H1 (cell line): ENCODE measurements around the gene KLHL18. TPM values are rescaled to one million over a fixed set of nuclear protein-coding genes. Genes with fewer than 3 reads are reported as not detected.

Experiments used
- CTCF ChIA-PET: fragments of 300-600 bp; sonication (Branson Sonifier 250); formaldehyde crosslinking; loops from one replicate; lab custom pipeline; 2021; ENCODE audit not compliant: partially characterized antibody; lab: Charles Lee
- POLR2A ChIA-PET: fragments of 300-600 bp; sonication (Branson Sonifier 250); formaldehyde crosslinking; loops from one replicate; lab custom pipeline; 2021; ENCODE audit warnings: inconsistent platforms; ENCODE audit not compliant: partially characterized antibody; lab: Charles Lee
- DNase-seq, 2 experiments: peaks; one replicate each; pipeline versions ENCODE4 v3.0.0 to v3.0.0-alpha.2; 2010 to 2022; ENCODE audit warnings: low spot score in 2 of 2, low read depth in 1 of 2, mixed read lengths in 1 of 2
- FAIRE-seq: peaks from 2 replicates; lab custom pipeline; 2011; peaks lifted over from hg19 to GRCh38; lab: Jason Lieb, UNC
- H2AFZ ChIP-seq: 2 replicates; pipeline ENCODE4 v1.8.1; 2012; ENCODE audit warnings: low read length, inconsistent platforms
- H2AK5ac ChIP-seq: 2 replicates; pipeline ENCODE4 v1.6.1; 2013; ENCODE audit warnings: low read depth, low read length
- H2BK120ac ChIP-seq: replicated peaks from 2 replicates; pipeline ENCODE3; 2013; ENCODE audit warnings: low read depth, low read length, inconsistent platforms
- H2BK12ac ChIP-seq: 2 replicates; pipeline ENCODE4 v1.6.1; 2013; ENCODE audit warnings: low read depth, low read length
- H2BK15ac ChIP-seq: 2 replicates; pipeline ENCODE4 v1.6.1; 2013; ENCODE audit warnings: low read length
- H2BK20ac ChIP-seq: 2 replicates; pipeline ENCODE4 v1.6.1; 2013; ENCODE audit warnings: low read length
- H2BK5ac ChIP-seq: 2 replicates; pipeline ENCODE4 v1.6.1; 2013; ENCODE audit warnings: low read depth, low read length
- H3K14ac ChIP-seq: 2 replicates; pipeline ENCODE4 v1.6.1; 2013; ENCODE audit warnings: inconsistent platforms; ENCODE audit not compliant: insufficient read length
- H3K18ac ChIP-seq: 2 replicates; pipeline ENCODE4 v1.6.1; 2013; ENCODE audit warnings: low read length; ENCODE audit errors: extremely low read depth
- H3K23ac ChIP-seq: 2 replicates; pipeline ENCODE4 v1.6.1; 2013; ENCODE audit warnings: inconsistent platforms; ENCODE audit not compliant: insufficient read length
- H3K23me2 ChIP-seq: 2 replicates; pipeline ENCODE4 v1.6.1; 2013; ENCODE audit warnings: low read depth, low read length
- H3K27ac ChIP-seq: 2 replicates; pipeline ENCODE4 v1.6.1; 2011; ENCODE audit warnings: low read depth, low read length, inconsistent platforms
- H3K27me3 ChIP-seq, 4 experiments: replicated peaks in 1 of 4; 1 replicate in 1 of 4; 2 replicates in 3 of 4; pipeline versions ENCODE4 v1.6.1 to v1.8.1; 2011 to 2013; ENCODE audit warnings: low read length in 3 of 4, mild to moderate bottlenecking in 3 of 4, inconsistent platforms in 2 of 4, mixed read lengths in 2 of 4, moderate library complexity in 1 of 4; ENCODE audit not compliant: control insufficient read depth in 3 of 4, insufficient read depth in 3 of 4; ENCODE audit errors: extremely low read depth in 1 of 4
- H3K36me3 ChIP-seq, 4 experiments: 2 replicates each; pipeline versions ENCODE4 v1.6.1 to v1.8.1; 2011 to 2013; ENCODE audit warnings: mild to moderate bottlenecking in 4 of 4, low read length in 3 of 4, moderate library complexity in 2 of 4, control low read depth in 1 of 4, inconsistent platforms in 1 of 4; ENCODE audit not compliant: insufficient read depth in 4 of 4, control insufficient read depth in 2 of 4
- H3K4ac ChIP-seq: replicated peaks from 2 replicates; pipeline ENCODE3; 2013; ENCODE audit warnings: low read length, low read depth, mixed read lengths, inconsistent platforms; ENCODE audit not compliant: insufficient read length
- H3K4me1 ChIP-seq, 4 experiments: replicated peaks in 1 of 4; 1 replicate in 1 of 4; 2 replicates in 3 of 4; pipeline versions ENCODE4 v1.6.1 to v1.8.1; 2011 to 2013; ENCODE audit warnings: low read length in 3 of 4, inconsistent platforms in 2 of 4, mixed read lengths in 1 of 4; ENCODE audit not compliant: insufficient read depth in 4 of 4, control insufficient read depth in 3 of 4
- H3K4me2 ChIP-seq, 2 experiments: 2 replicates each; pipeline versions ENCODE4 v1.6.1 to v1.8.1; 2011 to 2013; ENCODE audit warnings: low read depth in 2 of 2, low read length in 2 of 2, control low read depth in 1 of 2, inconsistent platforms in 1 of 2, mild to moderate bottlenecking in 1 of 2; ENCODE audit not compliant: insufficient read depth in 1 of 2
- H3K4me3 ChIP-seq, 4 experiments: fragments of 200-600, 300-600 bp in 1 of 4; sonication (generic), shearing (Covaris generic), sonication (Bioruptor Twin) in 1 of 4; 2 replicates each; pipeline versions ENCODE4 v1.5.1 to v1.8.1; 2011 to 2016; ENCODE audit warnings: low read length in 4 of 4, low read depth in 3 of 4, control low read depth in 2 of 4, inconsistent platforms in 2 of 4, mild to moderate bottlenecking in 2 of 4, mixed read lengths in 1 of 4, moderate library complexity in 1 of 4; ENCODE audit not compliant: insufficient read depth in 2 of 4; ENCODE audit errors: extremely low read depth in 1 of 4
- H3K56ac ChIP-seq: replicated peaks from 2 replicates; pipeline ENCODE3; 2013; ENCODE audit warnings: low read depth, mild to moderate bottlenecking, mixed read lengths, low read length, inconsistent platforms; ENCODE audit not compliant: insufficient read length
- H3K79me1 ChIP-seq: 2 replicates; pipeline ENCODE4 v1.6.1; 2013; ENCODE audit warnings: low read depth, low read length, control low read depth
- H3K79me2 ChIP-seq, 2 experiments: 2 replicates each; pipeline versions ENCODE4 v1.6.1 to v1.8.1; 2012 to 2013; ENCODE audit warnings: low read length in 2 of 2, mild to moderate bottlenecking in 2 of 2, inconsistent platforms in 1 of 2; ENCODE audit not compliant: insufficient read depth in 2 of 2, control insufficient read depth in 1 of 2
- H3K9ac ChIP-seq, 4 experiments: replicated peaks in 1 of 4; 1 replicate in 1 of 4; 2 replicates in 3 of 4; pipeline versions ENCODE4 v1.6.1 to v1.8.1; 2011 to 2013; ENCODE audit warnings: low read depth in 3 of 4, low read length in 3 of 4, control low read depth in 2 of 4, mild to moderate bottlenecking in 2 of 4, moderate library complexity in 2 of 4, inconsistent platforms in 1 of 4; ENCODE audit errors: extremely low read depth in 1 of 4
- H3K9me3 ChIP-seq, 2 experiments: 2 replicates each; pipeline versions ENCODE4 v1.6.1 to v1.8.1; 2012 to 2013; ENCODE audit warnings: mild to moderate bottlenecking in 2 of 2, moderate library complexity in 2 of 2, control low read depth in 1 of 2, inconsistent platforms in 1 of 2, low read depth in 1 of 2, low read length in 1 of 2, mixed read lengths in 1 of 2; ENCODE audit not compliant: insufficient read depth in 2 of 2
- H4K20me1 ChIP-seq, 2 experiments: replicated peaks in 1 of 2; 2 replicates each; pipeline versions ENCODE3 to v1.8.1; 2011 to 2013; ENCODE audit warnings: inconsistent platforms in 2 of 2, low read length in 2 of 2, mild to moderate bottlenecking in 1 of 2; ENCODE audit not compliant: insufficient read depth in 2 of 2, control insufficient read depth in 1 of 2
- H4K5ac ChIP-seq: 2 replicates; pipeline ENCODE4 v1.6.1; 2013; ENCODE audit warnings: low read length, low read depth, mixed read lengths, inconsistent platforms; ENCODE audit not compliant: insufficient read length
- H4K8ac ChIP-seq: 2 replicates; pipeline ENCODE4 v1.8.0; 2013; ENCODE audit warnings: mild to moderate bottlenecking, moderate library complexity, low read length, inconsistent platforms; ENCODE audit not compliant: insufficient read depth; ENCODE audit errors: extremely low read depth
- H4K91ac ChIP-seq: replicated peaks from 2 replicates; pipeline ENCODE3; 2013; ENCODE audit warnings: low read length, mixed read lengths, inconsistent platforms; ENCODE audit not compliant: insufficient read length
- HDAC6 ChIP-seq: IDR thresholded peaks from one replicate; pipeline ENCODE4 v1.7.1; 2012; ENCODE audit warnings: low read depth, mild to moderate bottlenecking, inconsistent platforms, low read length, moderate library complexity
- POU5F1 ChIP-seq: IDR thresholded peaks from 2 replicates; pipeline ENCODE4 v1.6.1; 2011; ENCODE audit warnings: low read depth, mild to moderate bottlenecking, low read length, moderate library complexity
- polyA plus RNA-seq, 7 experiments: library from polyadenylated mRNA; depleted of rRNA in 3 of 7; stranded (reverse) in 5 of 7; unstranded in 2 of 7; fragments of >200 nt in 5 of 7; fragments of 200-250 nt in 2 of 7; gene quantifications; 1 replicate in 5 of 7; 2 replicates in 1 of 7; 4 replicates in 1 of 7; pipeline versions ENCODE4 v1.2.1 to v1.2.3, GENCODE V29; 2011 to 2013; ENCODE audit warnings: missing spikeins in 2 of 7, mixed read lengths in 2 of 7
- total RNA-seq: library from RNA; stranded (reverse); fragmentation: NEBNext Ultra II Directional; extraction: Animal tissue kit (Norgen Biotek cat#: 25700); gene quantifications from 2 replicates; pipeline ENCODE4 v1.2.1, GENCODE V29; 2021
- TF ChIP-seq, protein P1 (sequence below): IDR thresholded peaks from 2 replicates; pipeline ENCODE4 v1.6.1; 2012; ENCODE audit warnings: inconsistent platforms

KLHL18 gene
- total and polyA plus RNA-seq, 2 of the 8 experiments (the other 6 are each of a cell fraction or from before 2014, with no cell fraction given) = 19.9 to 31.7 TPM

- Histone ChIP-seq H3K4ac (no peak overlapping the region), H2AK5ac (no peak overlapping the region), H3K27me3 (no peaks in the 10 kb centered on the region), H3K79me1 (peaks cover 4% of the 10 kb centered on the region), H2BK12ac (no peak overlapping the region), H4K5ac (no peak overlapping the region), H2AFZ (no peak overlapping the region), H3K9ac (no peak overlapping the region), H3K56ac (no peak overlapping the region), H2BK15ac (no peak overlapping the region), H3K23me2 (peaks cover 8% of the 10 kb centered on the region), H2BK120ac (no peak overlapping the region), H3K79me2 (peaks cover 3 to 18% of the 10 kb centered on the region in 2 experiments; a peak in 3 of 4 replicates), H2BK5ac (no peak overlapping the region), H3K4me2 (peak overlapping the region; percentile 75 to 91; a peak in 1 of 4 replicates), H4K91ac (no peak overlapping the region), H3K4me3 (no peak overlapping the region), H3K27ac (no peak overlapping the region), H3K36me3 (no peaks in the 10 kb centered on the region), H3K4me1 (peaks cover 3 to 5% (median 3%) of the 10 kb centered on the region in 4 experiments; a peak in 6 of 7 replicates), H3K9me3 (no peaks in the 10 kb centered on the region), H2BK20ac (no peak overlapping the region), H3K23ac (no peak overlapping the region), H4K8ac (no peak overlapping the region), H3K18ac (no peak overlapping the region), H4K20me1 (peaks cover 0 to 9% of the 10 kb centered on the region in 2 experiments), H3K14ac (no peak overlapping the region)
- POLR2A ChIA-PET = interaction anchor here (0.6 to 2.1 kb wide), 5 partner anchors 35 to 1899 kb away, joined by 3 to 5 read pairs (median 3); no protein-coding TSS in a partner anchor
- DNase-seq (no peak), FAIRE-seq (no peak)
- CTCF ChIA-PET = interaction anchor here (0.8 to 1.8 kb wide), 3 partner anchors 8 to 61 kb away, joined by 3 to 4 read pairs (median 3); no protein-coding TSS in a partner anchor
- TF ChIP-seq, protein P1, sequence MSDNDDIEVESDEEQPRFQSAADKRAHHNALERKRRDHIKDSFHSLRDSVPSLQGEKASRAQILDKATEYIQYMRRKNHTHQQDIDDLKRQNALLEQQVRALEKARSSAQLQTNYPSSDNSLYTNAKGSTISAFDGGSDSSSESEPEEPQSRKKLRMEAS = no peak
- TF ChIP-seq POU5F1 = no peak
- TF ChIP-seq HDAC6 = no peak
These were observed 96.1 kb downstream of the KLHL18 start for GRCh38 chr3:47378869-47379268.
